GM13976 (cell line): Measurements from ENCODE around the gene KIF4A.

Experiments used
- DNase-seq: peaks from one replicate; pipeline ENCODE4 v3.0.0; 2012; ENCODE audit warnings: low spot score
- CTCF ChIP-seq: IDR thresholded peaks from 2 replicates; pipeline ENCODE4 v1.5.1; 2012; ENCODE audit warnings: borderline replicate concordance, mild to moderate bottlenecking; ENCODE audit not compliant: insufficient read depth; ENCODE audit errors: extremely low read depth, missing control alignments, control extremely low read depth
- in situ Hi-C: fragments of 300-500 bp; cut with MboI; formaldehyde crosslinking; loops from one replicate; pipeline ENCODE4 v1.12.0; 2022; ENCODE audit warnings: low sequenced_read_pairs, mixed read lengths, inconsistent platforms; ENCODE audit not compliant: unreplicated experiment

The KIF4A gene

GRCh38 chrX:70410921-70411320, 121.0 kb downstream of the KIF4A start:
- DNase-seq, result no peak
- in situ Hi-C loops, result no loop called here
- no peak for TF ChIP-seq CTCF

- no peak for TF ChIP-seq CTCF
- DNase-seq, result no peak
- in situ Hi-C loops, result no loop called here
Measured at GRCh38 chrX:70411475-70411874, 121.6 kb downstream of the KIF4A start.

GRCh38 chrX:70421618-70422017, 131.7 kb downstream of the KIF4A start:
- no peak for DNase-seq
- TF ChIP-seq CTCF, result no peak
- in situ Hi-C loops, result no loop called here

GRCh38 chrX:70422851-70423341, 133.0 kb downstream of the KIF4A start, which contains the start of gene GDPD2:
GDPD2 (plus strand) TSS chrX:70423314; CDS start chrX:70424985, 1,671 bp downstream.
- DNase-seq, result no peak
- TF ChIP-seq CTCF, result no peak
- in situ Hi-C loops, result no loop called here

- no peak for DNase-seq
- no peak for TF ChIP-seq CTCF
- in situ Hi-C loops, result no loop called here
Measured at GRCh38 chrX:70423936-70424675, 134.2 kb downstream of the KIF4A start.

- in situ Hi-C loops, result no loop called here
- no peak for TF ChIP-seq CTCF
- DNase-seq, result no peak
Measured at GRCh38 chrX:70424801-70425200, 134.9 kb downstream of the KIF4A start.
